ENCODE measurements around the gene CCDC91. TPM values are rescaled to one million over a fixed set of nuclear protein-coding genes. Genes with fewer than 3 reads are reported as not detected.

Gene CCDC91
- polyA plus RNA-seq, 1 donor = 20.8 TPM

DNA sequence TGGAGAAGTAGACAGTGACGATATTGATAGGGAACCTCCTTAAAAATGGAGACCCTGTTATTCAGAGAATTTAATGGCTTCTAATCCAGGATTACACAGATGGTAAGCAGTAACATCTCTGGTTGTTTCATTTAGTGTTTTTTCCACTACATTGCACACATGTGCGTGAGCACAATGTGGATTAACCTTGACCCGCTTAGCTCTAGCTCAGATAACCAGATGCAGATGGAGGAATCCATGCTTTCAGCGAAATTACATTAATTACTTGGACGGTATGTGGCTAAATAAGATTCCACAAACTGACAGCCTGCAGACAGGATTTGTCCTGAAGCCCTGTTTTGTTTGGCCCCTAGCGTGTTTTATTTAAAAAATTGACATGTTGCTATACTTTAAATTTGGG is 378.4 kb downstream of the CCDC91 start:
- no peak for DNase-seq
- Histone ChIP-seq H3K36me3 (ENCODE audit: control insufficient read depth, insufficient read depth, low read length) (no peaks in the 10 kb centered on the region), H3K4me1 (ENCODE audit: control insufficient read depth, insufficient read depth, low read length) (no peaks in the 10 kb centered on the region), H3K9me3 (ENCODE audit: control insufficient read depth, low read depth, low read length) (no peaks in the 10 kb centered on the region), H3K27me3 (ENCODE audit: control insufficient read depth, insufficient read depth, low read length) (no peaks in the 10 kb centered on the region), H3K27ac (ENCODE audit: low read length) (no peak overlapping the region), H3K4me3 (ENCODE audit: low read length) (no peak overlapping the region)
- WGBS (ENCODE audit: insufficient coverage, low lambda C conversion rate) = 86% methylated on average over 2 of the region's 6 CpGs

GRCh38 chr12:28569698-28570411 is 379.6 kb downstream of the CCDC91 start:
- no peaks in the 10 kb centered on the region for H3K36me3 ChIP-seq (ENCODE audit: control insufficient read depth, insufficient read depth, low read length)
- H3K27me3 ChIP-seq (ENCODE audit: control insufficient read depth, insufficient read depth, low read length) = no peaks in the 10 kb centered on the region
- H3K4me1 ChIP-seq (ENCODE audit: control insufficient read depth, insufficient read depth, low read length) = no peaks in the 10 kb centered on the region
- H3K4me3 ChIP-seq (ENCODE audit: low read length) = no peak overlapping the region
- 27% methylated on average over 2 of the region's 3 CpGs for WGBS (ENCODE audit: insufficient coverage, low lambda C conversion rate)
- no peak overlapping the region for H3K27ac ChIP-seq (ENCODE audit: low read length)
- H3K9me3 ChIP-seq (ENCODE audit: control insufficient read depth, low read depth, low read length) = no peaks in the 10 kb centered on the region
- DNase-seq = peak; percentile 23 to 33

- Histone ChIP-seq H3K9me3 (ENCODE audit: control insufficient read depth, low read depth, low read length) (no peaks in the 10 kb centered on the region), H3K4me1 (ENCODE audit: control insufficient read depth, insufficient read depth, low read length) (no peaks in the 10 kb centered on the region), H3K36me3 (ENCODE audit: control insufficient read depth, insufficient read depth, low read length) (no peaks in the 10 kb centered on the region), H3K4me3 (ENCODE audit: low read length) (no peak overlapping the region), H3K27me3 (ENCODE audit: control insufficient read depth, insufficient read depth, low read length) (no peaks in the 10 kb centered on the region), H3K27ac (ENCODE audit: low read length) (no peak overlapping the region)
- DNase-seq = no peak
- WGBS (ENCODE audit: insufficient coverage, low lambda C conversion rate) = 40% methylated on average over 1 of the region's 3 CpGs
Observed at GRCh38 chr12:28570811-28571210, 380.6 kb downstream of the CCDC91 start.

DNA sequence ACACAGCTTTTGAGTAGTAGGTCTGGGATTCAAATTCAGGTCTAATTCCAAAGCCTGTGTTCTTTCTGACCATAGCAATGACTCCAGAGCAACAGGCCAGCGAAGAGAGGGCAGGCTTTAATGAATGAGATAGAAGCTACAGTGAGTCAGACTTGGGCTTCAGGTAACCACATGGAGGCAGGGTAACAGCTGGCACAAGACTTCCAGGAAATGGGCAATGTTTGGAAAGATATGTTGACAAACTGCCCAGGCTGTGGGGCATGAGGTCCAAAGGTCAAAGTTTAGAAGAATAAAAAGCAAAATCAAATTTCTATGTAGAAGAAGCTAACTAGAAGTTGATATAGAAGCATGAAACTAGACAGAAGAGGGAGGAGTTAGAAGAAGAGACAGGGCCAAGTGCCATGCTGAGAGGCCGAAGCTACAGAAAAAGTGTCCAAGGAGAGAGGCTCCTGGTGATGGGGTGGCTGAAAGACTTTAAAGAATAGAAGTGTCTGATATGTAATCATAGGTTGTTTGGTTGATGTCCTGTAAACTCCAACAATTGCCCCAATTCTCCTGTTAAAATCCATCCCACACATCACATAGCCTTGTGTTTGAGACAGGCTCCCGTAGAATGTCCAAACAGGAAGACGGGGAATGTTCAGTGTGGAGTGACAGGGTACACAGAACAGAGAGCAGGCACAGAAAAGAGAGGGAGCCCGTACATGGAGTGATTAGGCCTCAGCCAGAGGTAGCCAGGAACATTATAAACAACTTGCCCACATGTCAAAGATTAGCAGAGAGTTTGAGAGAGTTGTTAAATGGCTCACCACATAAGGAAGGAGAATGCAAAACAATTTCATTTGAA is 384.7 kb downstream of the CCDC91 start:
- Histone ChIP-seq H3K4me3 (ENCODE audit: low read length) (no peak overlapping the region), H3K27me3 (ENCODE audit: control insufficient read depth, insufficient read depth, low read length) (no peaks in the 10 kb centered on the region), H3K9me3 (ENCODE audit: control insufficient read depth, low read depth, low read length) (no peaks in the 10 kb centered on the region), H3K36me3 (ENCODE audit: control insufficient read depth, insufficient read depth, low read length) (no peaks in the 10 kb centered on the region), H3K27ac (ENCODE audit: low read length) (no peak overlapping the region), H3K4me1 (ENCODE audit: control insufficient read depth, insufficient read depth, low read length) (no peaks in the 10 kb centered on the region)
- no peak for DNase-seq
- WGBS (ENCODE audit: insufficient coverage, low lambda C conversion rate) = 75% methylated on average over 2 of the region's 5 CpGs

- H3K4me1 ChIP-seq (ENCODE audit: control insufficient read depth, insufficient read depth, low read length) = no peaks in the 10 kb centered on the region
- no peak overlapping the region for H3K4me3 ChIP-seq (ENCODE audit: low read length)
- no peaks in the 10 kb centered on the region for H3K9me3 ChIP-seq (ENCODE audit: control insufficient read depth, low read depth, low read length)
- 100% methylated on average over 2 of the region's 3 CpGs for WGBS (ENCODE audit: insufficient coverage, low lambda C conversion rate)
- no peaks in the 10 kb centered on the region for H3K27me3 ChIP-seq (ENCODE audit: control insufficient read depth, insufficient read depth, low read length)
- H3K27ac ChIP-seq (ENCODE audit: low read length) = no peak overlapping the region
- no peak for DNase-seq
- no peaks in the 10 kb centered on the region for H3K36me3 ChIP-seq (ENCODE audit: control insufficient read depth, insufficient read depth, low read length)
Observed at GRCh38 chr12:28575593-28576205, 385.4 kb downstream of the CCDC91 start.

- Histone ChIP-seq H3K9me3 (ENCODE audit: control insufficient read depth, low read depth, low read length) (no peaks in the 10 kb centered on the region), H3K36me3 (ENCODE audit: control insufficient read depth, insufficient read depth, low read length) (no peaks in the 10 kb centered on the region), H3K4me1 (ENCODE audit: control insufficient read depth, insufficient read depth, low read length) (no peaks in the 10 kb centered on the region), H3K27ac (ENCODE audit: low read length) (no peak overlapping the region), H3K27me3 (ENCODE audit: control insufficient read depth, insufficient read depth, low read length) (no peaks in the 10 kb centered on the region), H3K4me3 (ENCODE audit: low read length) (no peak overlapping the region)
- no peak for DNase-seq
- WGBS (ENCODE audit: insufficient coverage, low lambda C conversion rate) = no CpG with 5 or more reads among the region's 3 CpGs
Observed at GRCh38 chr12:28578361-28578760, 388.1 kb downstream of the CCDC91 start.

DNA sequence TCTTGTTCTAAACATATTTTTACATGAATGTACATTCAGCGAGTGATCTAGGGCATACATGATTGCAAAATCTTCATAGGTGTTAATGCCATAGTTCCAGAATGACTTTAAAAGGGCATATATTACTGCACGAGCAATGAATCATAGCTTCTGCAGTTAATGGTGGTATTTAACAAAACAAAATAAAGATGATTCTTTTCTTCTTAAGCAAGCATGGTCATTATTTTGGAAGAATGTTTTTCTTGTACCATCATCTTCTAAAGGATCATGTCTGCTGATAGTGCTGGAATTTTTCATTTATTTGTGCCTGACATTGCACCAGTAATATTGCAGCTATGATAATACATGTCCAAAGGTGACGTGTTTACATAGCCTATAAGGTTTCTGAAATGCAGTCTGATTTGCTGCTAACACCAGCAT is 388.6 kb downstream of the CCDC91 start:
- Histone ChIP-seq H3K27ac (ENCODE audit: low read length) (no peak overlapping the region), H3K9me3 (ENCODE audit: control insufficient read depth, low read depth, low read length) (no peaks in the 10 kb centered on the region), H3K4me3 (ENCODE audit: low read length) (no peak overlapping the region), H3K36me3 (ENCODE audit: control insufficient read depth, insufficient read depth, low read length) (no peaks in the 10 kb centered on the region), H3K27me3 (ENCODE audit: control insufficient read depth, insufficient read depth, low read length) (no peaks in the 10 kb centered on the region), H3K4me1 (ENCODE audit: control insufficient read depth, insufficient read depth, low read length) (no peaks in the 10 kb centered on the region)
- no peak for DNase-seq
- WGBS (ENCODE audit: insufficient coverage, low lambda C conversion rate) = no CpG with 5 or more reads among the region's 3 CpGs

GRCh38 chr12:28582672-28583376 is 392.6 kb downstream of the CCDC91 start:
- WGBS (ENCODE audit: insufficient coverage, low lambda C conversion rate) = 100% methylated on average over 1 of the region's 6 CpGs
- H3K9me3 ChIP-seq (ENCODE audit: control insufficient read depth, low read depth, low read length) = no peaks in the 10 kb centered on the region
- H3K36me3 ChIP-seq (ENCODE audit: control insufficient read depth, insufficient read depth, low read length) = no peaks in the 10 kb centered on the region
- H3K4me1 ChIP-seq (ENCODE audit: control insufficient read depth, insufficient read depth, low read length) = no peaks in the 10 kb centered on the region
- no peak overlapping the region for H3K27ac ChIP-seq (ENCODE audit: low read length)
- no peaks in the 10 kb centered on the region for H3K27me3 ChIP-seq (ENCODE audit: control insufficient read depth, insufficient read depth, low read length)
- H3K4me3 ChIP-seq (ENCODE audit: low read length) = no peak overlapping the region
- no peak for DNase-seq

GRCh38 chr12:28583701-28584261 is 393.5 kb downstream of the CCDC91 start:
- H3K4me3 ChIP-seq (ENCODE audit: low read length) = no peak overlapping the region
- H3K36me3 ChIP-seq (ENCODE audit: control insufficient read depth, insufficient read depth, low read length) = no peaks in the 10 kb centered on the region
- no peaks in the 10 kb centered on the region for H3K27me3 ChIP-seq (ENCODE audit: control insufficient read depth, insufficient read depth, low read length)
- WGBS (ENCODE audit: insufficient coverage, low lambda C conversion rate) = 80% methylated on average over 4 of the region's 5 CpGs
- H3K4me1 ChIP-seq (ENCODE audit: control insufficient read depth, insufficient read depth, low read length) = no peaks in the 10 kb centered on the region
- H3K9me3 ChIP-seq (ENCODE audit: control insufficient read depth, low read depth, low read length) = no peaks in the 10 kb centered on the region
- H3K27ac ChIP-seq (ENCODE audit: low read length) = no peak overlapping the region
- no peak for DNase-seq

- Histone ChIP-seq H3K36me3 (ENCODE audit: control insufficient read depth, insufficient read depth, low read length) (no peaks in the 10 kb centered on the region), H3K4me3 (ENCODE audit: low read length) (no peak overlapping the region), H3K9me3 (ENCODE audit: control insufficient read depth, low read depth, low read length) (no peaks in the 10 kb centered on the region), H3K27ac (ENCODE audit: low read length) (no peak overlapping the region), H3K27me3 (ENCODE audit: control insufficient read depth, insufficient read depth, low read length) (no peaks in the 10 kb centered on the region), H3K4me1 (ENCODE audit: control insufficient read depth, insufficient read depth, low read length) (no peaks in the 10 kb centered on the region)
- no peak for DNase-seq
- no CpG with 5 or more reads among the region's 5 CpGs for WGBS (ENCODE audit: insufficient coverage, low lambda C conversion rate)
Observed at GRCh38 chr12:28585146-28585545, 394.9 kb downstream of the CCDC91 start.
